NB4 (cell line): Measurements from ENCODE around the gene MRPL17.

ENCODE experiments used
- DNase-seq: peaks from one replicate; pipeline ENCODE4 v3.0.0; 2010; ENCODE audit warnings: low read depth
- H3K4me3 ChIP-seq: one replicate; pipeline ENCODE4 v1.5.1; 2011; ENCODE audit warnings: mild to moderate bottlenecking, low read depth, low read length, moderate library complexity
- CTCF ChIP-seq: IDR thresholded peaks from one replicate; pipeline ENCODE4 v1.5.1; 2012; ENCODE audit warnings: low read depth, low read length
- MAX ChIP-seq: IDR thresholded peaks from 2 replicates; pipeline ENCODE4 v1.6.1; 2011; ENCODE audit warnings: low read depth, low read length
- MYC ChIP-seq: IDR thresholded peaks from 2 replicates; pipeline ENCODE4 v1.6.1; 2011; ENCODE audit warnings: low read depth, low read length
- POLR2A ChIP-seq: IDR thresholded peaks from 2 replicates; pipeline ENCODE4 v1.6.1; 2011; ENCODE audit warnings: mild to moderate bottlenecking; ENCODE audit not compliant: insufficient read length; ENCODE audit errors: extremely low read depth

The MRPL17 gene

GRCh38 chr11:6687876-6688275 lies 4.7 kb upstream of the MRPL17 start:
- no peak overlapping the region for H3K4me3 ChIP-seq
- DNase-seq = no peak
- TF ChIP-seq MYC = no peak

GRCh38 chr11:6686006-6686405 lies 2.9 kb upstream of the MRPL17 start:
- H3K4me3 ChIP-seq = no peak overlapping the region
- no peak for DNase-seq
- TF ChIP-seq MAX (no peak), POLR2A (no peak), MYC (no peak), CTCF (no peak)

- H3K4me3 ChIP-seq = peak overlapping the region; percentile 70
- peak; percentile 14 for DNase-seq
Measured at GRCh38 chr11:6684068-6684467, 928 bp upstream of the MRPL17 start.

GRCh38 chr11:6682591-6682935 lies 577 bp downstream of the MRPL17 start:
- TF ChIP-seq MAX = 0 out of 2 replicates have a peak, but pooled peaks have one; percentile 19
- no peak for TF ChIP-seq POLR2A
- DNase-seq = peak; percentile 50

GRCh38 chr11:6681949-6682348 lies 1.2 kb downstream of the MRPL17 start:
- DNase-seq = peak; percentile 57
- H3K4me3 ChIP-seq = peak overlapping the region; percentile 98
- TF ChIP-seq POLR2A (no peak), MYC (no peak), MAX (no peak), CTCF (no peak)

More at GRCh38 chr11:6682591-6682935, 577 bp downstream of the MRPL17 start:
- peak overlapping the region; percentile 98 for H3K4me3 ChIP-seq

GRCh38 chr11:6681505-6681904 lies 1.6 kb downstream of the MRPL17 start:
- H3K4me3 ChIP-seq = peak overlapping the region; percentile 98
- TF ChIP-seq CTCF (no peak), MAX (no peak), MYC (no peak), POLR2A (no peak)
- DNase-seq = no peak

- TF ChIP-seq CTCF (no peak), POLR2A (no peak), MYC (no peak), MAX (no peak)
- no peak for DNase-seq
Measured at GRCh38 chr11:6677018-6677417, 6.1 kb downstream of the MRPL17 start.

GRCh38 chr11:6674862-6675261 lies 8.3 kb downstream of the MRPL17 start:
- DNase-seq = no peak
- TF ChIP-seq POLR2A = no peak
- TF ChIP-seq MYC = no peak
- no peak for TF ChIP-seq MAX
- TF ChIP-seq CTCF = no peak
- H3K4me3 ChIP-seq = no peak overlapping the region

More at GRCh38 chr11:6677018-6677417, 6.1 kb downstream of the MRPL17 start:
- no peak overlapping the region for H3K4me3 ChIP-seq
